ENCODE measurements around the gene EIF2S3B.
"Not testable (repeated sequence)": the region's sequence is repeated elsewhere in the genome, so short reads cannot be mapped to it uniquely, and the experiment has no call there.

Gene EIF2S3B

DNA sequence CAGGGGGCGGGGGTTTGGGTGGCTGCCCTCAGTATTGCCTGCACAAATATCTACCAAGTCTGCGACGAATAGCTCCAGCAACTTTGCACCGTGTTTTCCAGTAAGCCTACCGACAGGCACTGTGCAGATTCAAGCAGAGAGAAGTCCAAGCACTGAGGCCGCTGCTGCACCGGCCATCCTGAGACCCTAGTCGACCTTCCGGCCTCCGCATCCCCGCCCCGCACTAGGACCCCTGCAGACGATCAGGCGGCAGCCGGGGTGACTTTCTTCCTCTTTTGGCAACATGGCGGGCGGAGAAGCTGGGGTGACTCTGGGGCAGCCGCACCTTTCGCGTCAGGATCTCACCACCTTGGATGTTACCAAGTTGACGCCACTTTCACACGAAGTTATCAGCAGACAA, at the start of gene EIF2S3B:
Gene EIF2S3B (plus strand): TSS at position 271 of the 400 bp plus-strand sequence. CDS start 13 bp downstream, at position 284.
- H3K27ac ChIP-seq: no peak within 1 kb of the TSS
- no peak within 1 kb of the TSS for H3K4me3 ChIP-seq

GRCh38 chr12:10456856-10457255, 48.8 kb upstream of the EIF2S3B start:
- Histone ChIP-seq H3K27ac (no peak overlapping the region), H3K4me3 (no peak overlapping the region)

DNA sequence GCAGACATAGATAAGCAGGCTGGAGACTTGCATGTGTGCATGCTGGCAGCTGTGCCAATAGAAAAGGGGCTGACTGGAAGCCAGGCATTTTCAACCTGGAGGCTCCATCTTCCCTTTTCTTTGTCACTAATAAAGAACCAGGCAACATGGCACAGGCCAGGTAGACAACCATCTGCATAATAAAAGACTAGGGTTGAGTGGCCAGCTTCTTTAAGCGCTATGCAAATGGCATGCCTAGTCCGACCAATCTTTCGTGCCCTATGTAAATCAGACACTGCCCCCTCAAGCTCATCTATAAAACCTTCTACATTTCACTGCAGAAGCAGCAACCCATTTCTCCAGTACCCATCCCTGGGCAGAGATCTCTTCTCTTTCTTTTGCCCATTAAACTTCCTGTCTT, 47.9 kb upstream of the EIF2S3B start:
- no peak overlapping the region for H3K4me3 ChIP-seq

DNA sequence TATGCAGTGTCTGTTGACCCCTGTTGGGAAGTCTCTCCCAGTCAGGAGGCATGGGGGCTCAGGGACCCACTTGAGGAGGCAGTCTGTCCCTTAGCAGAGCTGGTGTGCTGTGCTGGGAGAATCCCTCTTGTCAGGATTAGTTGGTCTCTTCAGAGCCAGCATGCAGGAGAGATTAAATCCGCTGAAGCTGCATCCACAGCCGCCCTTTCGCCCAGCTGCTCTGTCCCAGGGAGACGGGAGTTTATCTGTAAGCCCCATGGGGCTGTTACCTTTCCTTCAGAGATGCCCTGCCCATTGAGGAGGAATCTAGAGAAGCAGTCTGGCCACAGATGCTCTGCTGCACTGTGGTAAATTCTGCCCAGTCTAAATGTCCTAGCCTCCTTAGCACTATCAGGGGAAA, 39.4 kb upstream of the EIF2S3B start:
- no peak overlapping the region for H3K27ac ChIP-seq
- H3K4me3 ChIP-seq: no peak overlapping the region

More for the DNA sequence above, 47.9 kb upstream of the EIF2S3B start:
- H3K27ac ChIP-seq: no peak overlapping the region

GRCh38 chr12:10469701-10470100, 36.0 kb upstream of the EIF2S3B start:
- no peak overlapping the region for H3K4me3 ChIP-seq
- H3K27ac ChIP-seq: no peak overlapping the region

DNA sequence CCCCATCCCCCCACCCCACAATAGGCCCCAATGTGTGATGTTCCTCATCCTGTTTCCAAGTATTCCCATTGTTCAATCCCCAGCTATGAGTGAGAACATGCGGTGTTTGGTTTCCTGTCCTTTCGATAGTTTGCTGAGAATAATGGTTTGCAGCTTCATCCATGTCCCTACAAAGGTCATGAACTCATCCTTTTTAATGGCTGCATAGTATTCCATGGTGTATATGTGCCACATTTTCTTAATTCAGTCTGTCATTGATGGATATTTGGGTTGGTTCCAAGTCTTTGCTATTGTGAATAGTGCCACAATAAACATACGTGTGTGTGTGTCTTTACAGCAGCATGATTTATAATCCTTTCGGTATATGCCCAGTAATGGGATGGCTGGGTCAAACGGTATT, 32.9 kb upstream of the EIF2S3B start:
- H3K4me3 ChIP-seq, H3K27ac ChIP-seq: not testable (repeated sequence)

GRCh38 chr12:10481901-10482300, 23.8 kb upstream of the EIF2S3B start:
- H3K27ac ChIP-seq, H3K4me3 ChIP-seq: not testable (repeated sequence)

- not testable (repeated sequence) for H3K27ac ChIP-seq, H3K4me3 ChIP-seq
These were observed 18.4 kb upstream of the EIF2S3B start for GRCh38 chr12:10487328-10487727.

GRCh38 chr12:10491766-10492165, 13.9 kb upstream of the EIF2S3B start:
- Histone ChIP-seq H3K27ac (no peak overlapping the region), H3K4me3 (no peak overlapping the region)

DNA sequence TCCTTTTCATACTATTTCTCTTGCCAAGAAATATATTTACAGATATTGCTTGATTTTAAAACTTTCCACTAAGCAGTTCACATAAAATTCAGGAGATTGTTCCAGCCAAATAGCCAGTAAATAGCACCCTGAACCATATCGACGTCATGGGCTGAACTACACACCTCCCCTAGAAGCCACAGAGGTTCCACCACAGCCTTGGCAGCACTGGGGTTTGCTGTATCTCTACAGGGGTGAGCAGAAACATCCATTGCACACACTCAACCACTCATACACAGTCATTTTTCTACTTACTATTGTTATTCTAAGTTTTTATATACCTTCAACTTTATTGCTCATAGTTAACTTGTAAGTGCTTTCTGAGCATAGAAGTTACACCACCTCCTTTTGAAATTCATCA, 8.1 kb upstream of the EIF2S3B start:
- Histone ChIP-seq H3K27ac (peak overlapping the region in 1 of 21 experiments; percentile 14), H3K4me3 (no peak overlapping the region)

DNA sequence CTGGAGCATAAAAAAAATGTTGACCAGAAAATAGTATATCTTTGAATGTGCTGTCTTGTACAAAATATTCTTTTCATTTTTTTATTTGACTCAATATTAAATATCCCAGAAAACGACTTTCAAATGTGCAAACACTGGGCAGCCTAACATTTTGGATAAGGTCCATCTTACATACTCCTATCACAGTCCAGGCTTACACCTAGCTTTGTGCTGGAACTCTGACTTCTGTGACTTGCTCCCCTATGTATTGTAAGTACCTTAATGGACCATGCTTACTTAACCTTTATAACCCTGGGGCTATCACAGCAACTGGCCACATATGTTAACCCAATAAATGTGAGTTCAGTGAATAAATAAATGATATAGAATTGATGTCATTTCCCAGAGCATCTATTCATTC, 7.6 kb upstream of the EIF2S3B start:
- Histone ChIP-seq H3K4me3 (no peak overlapping the region), H3K27ac (peak overlapping the region in 1 of 21 experiments; percentile 14)

DNA sequence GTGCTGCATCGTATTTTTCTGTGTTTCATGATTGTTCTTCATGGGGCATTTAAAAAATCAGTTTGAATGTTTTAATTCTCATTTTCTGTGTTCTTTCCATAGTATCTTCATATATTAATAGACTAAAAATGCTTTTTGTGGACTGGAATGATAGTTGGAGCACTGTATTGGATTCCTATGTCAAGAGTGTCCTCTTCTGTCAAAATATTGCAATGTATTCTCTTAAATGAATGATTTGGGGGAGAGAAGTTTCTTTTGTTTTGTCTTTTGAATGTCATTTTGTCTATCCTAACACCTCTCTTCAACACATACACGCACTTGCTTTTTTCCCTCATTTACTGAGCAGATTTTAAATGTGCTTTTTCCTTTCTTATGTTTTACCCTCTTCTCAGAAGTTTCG, 4.7 kb upstream of the EIF2S3B start:
- no peak overlapping the region for H3K27ac ChIP-seq
- no peak overlapping the region for H3K4me3 ChIP-seq

DNA sequence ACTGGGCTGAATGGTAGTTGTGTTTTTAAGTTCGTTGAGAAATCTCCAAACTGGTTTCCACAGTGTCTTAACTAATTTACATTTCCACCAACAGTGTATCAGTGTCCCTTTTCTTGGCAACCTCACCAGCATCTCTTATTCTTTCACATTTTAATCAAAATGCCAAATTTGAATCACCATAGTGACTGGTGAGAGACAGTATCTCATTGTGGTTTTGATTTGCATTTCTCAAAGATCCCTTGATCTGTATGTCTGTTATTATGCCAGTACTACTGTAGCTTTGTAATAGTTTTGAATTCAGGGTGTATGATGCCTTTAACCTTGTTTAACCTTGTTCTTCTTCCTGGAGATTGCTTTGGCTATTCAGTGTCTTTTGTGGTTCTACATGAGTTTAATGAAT, 2.2 kb upstream of the EIF2S3B start:
- Histone ChIP-seq H3K27ac (no peak overlapping the region), H3K4me3 (no peak overlapping the region)

- Histone ChIP-seq H3K27ac (no peak overlapping the region), H3K4me3 (no peak overlapping the region)
These were observed 6.2 kb downstream of the EIF2S3B start for GRCh38 chr12:10511756-10512355.

DNA sequence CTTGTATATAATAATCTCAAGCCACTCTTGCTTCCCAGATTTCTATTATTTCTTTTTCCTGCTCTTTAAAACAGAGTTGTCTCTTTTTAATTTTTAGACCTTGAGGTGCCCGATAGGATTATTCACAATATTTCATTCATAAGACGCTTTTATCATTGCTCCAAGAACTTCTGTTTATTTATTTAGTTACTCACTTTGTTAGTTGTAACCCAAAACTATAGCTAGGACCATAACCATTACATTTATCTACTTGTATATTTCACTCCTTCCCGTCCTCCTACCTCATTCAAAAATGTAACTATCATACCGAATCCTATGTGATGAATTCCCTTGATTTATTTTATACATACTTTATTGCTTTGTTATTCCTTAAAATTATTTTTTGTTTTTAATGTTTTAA, 7.1 kb downstream of the EIF2S3B start:
- Histone ChIP-seq H3K4me3 (no peak overlapping the region), H3K27ac (no peak overlapping the region)

GRCh38 chr12:10521555-10521954, 15.9 kb downstream of the EIF2S3B start:
- no peak overlapping the region for H3K4me3 ChIP-seq
- no peak overlapping the region for H3K27ac ChIP-seq

GRCh38 chr12:10528174-10528953, 22.7 kb downstream of the EIF2S3B start:
- Histone ChIP-seq H3K27ac (no peak overlapping the region), H3K4me3 (no peak overlapping the region)

DNA sequence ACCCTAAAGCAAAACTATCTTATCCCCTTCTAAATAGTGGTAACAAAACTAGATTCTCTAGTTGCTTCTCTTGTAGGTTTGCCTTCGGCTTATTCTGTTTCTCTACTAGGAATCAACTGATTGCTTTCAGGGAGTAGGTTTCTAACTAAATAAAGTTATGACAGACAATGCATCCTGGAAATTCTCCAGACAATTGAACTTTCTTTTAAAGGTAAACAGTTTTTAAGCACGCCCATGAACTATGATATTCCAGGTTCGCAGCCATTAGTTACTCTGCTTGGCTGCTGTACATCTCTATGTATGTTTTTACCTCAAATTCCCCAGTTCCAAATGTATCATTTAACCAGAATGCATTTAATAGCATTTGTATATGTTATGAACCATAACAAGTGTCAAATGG, 23.9 kb downstream of the EIF2S3B start:
- H3K27ac ChIP-seq: no peak overlapping the region
- H3K4me3 ChIP-seq: no peak overlapping the region

DNA sequence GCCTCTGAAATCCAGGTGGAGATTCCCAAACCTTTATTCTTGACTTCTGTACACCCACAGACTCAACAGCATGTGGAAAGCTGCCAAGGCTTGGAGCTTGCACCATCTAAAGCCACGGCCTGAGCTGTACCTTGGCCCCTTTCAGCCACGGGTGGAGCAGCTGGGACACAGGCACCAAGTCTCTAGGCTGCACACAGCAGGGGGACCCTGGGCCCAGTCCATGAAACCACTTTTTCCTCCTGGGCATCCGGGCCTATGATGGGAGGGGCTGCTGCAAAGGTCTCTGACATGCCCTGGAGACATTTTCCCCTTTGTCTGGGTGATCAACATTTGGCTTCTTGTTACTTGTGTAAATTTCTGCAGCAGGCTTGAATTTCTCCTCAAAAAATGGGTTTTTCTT, 32.0 kb downstream of the EIF2S3B start:
- Histone ChIP-seq H3K27ac (no peak overlapping the region), H3K4me3 (no peak overlapping the region)

GRCh38 chr12:10540776-10541205, 35.1 kb downstream of the EIF2S3B start:
- H3K27ac ChIP-seq: no peak overlapping the region
- no peak overlapping the region for H3K4me3 ChIP-seq

- Histone ChIP-seq H3K4me3 (no peak overlapping the region), H3K27ac (no peak overlapping the region)
These were observed 37.8 kb downstream of the EIF2S3B start for GRCh38 chr12:10543499-10543898.

DNA sequence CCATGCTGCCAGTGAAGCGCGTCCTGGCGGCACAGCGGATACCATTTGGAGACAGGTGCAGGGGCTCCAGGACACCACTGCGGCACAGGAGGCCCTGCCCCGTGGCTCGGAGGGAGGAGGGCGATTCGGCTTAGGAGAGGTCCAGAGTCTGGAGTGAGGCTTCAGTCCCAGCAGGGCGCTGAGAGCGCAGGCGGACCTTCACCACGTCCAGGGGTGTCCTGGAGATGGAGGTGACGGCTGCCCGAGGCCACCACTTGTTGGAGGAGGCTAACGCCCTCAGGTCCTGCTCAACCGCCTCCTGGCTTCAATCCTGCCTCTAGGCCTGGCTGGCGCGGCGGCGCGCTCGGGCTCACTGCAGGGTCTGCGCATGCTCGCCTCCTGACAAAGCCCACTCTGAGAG, 45.7 kb downstream of the EIF2S3B start:
- Histone ChIP-seq H3K4me3 (no peak overlapping the region), H3K27ac (no peak overlapping the region)
